ENCODE data around the gene MOCS1. TPM values are rescaled to one million over a fixed set of nuclear protein-coding genes. Genes with fewer than 3 reads are reported as not detected.

Gene MOCS1
- total RNA-seq, 1 donor from 2014 or later, result 29.3 TPM

GRCh38 chr6:39876826-39877225, 57.4 kb downstream of the MOCS1 start:
- no peak overlapping the region for H3K27ac ChIP-seq
- H3K4me3 ChIP-seq, result no peak overlapping the region
- no peaks in the 10 kb centered on the region for H3K27me3 ChIP-seq
- peaks cover under 1% of the 10 kb centered on the region for H3K4me1 ChIP-seq
- H3K9me3 ChIP-seq, result no peaks in the 10 kb centered on the region
- DNase-seq, result no peak
- TF ChIP-seq CTCF (IDR thresholded peaks at IDR 0.05), result no peak
- H3K36me3 ChIP-seq, result peaks cover 38% of the 10 kb centered on the region
- intact Hi-C loops (cut with DNase I), result no loop called here
- ATAC-seq, result no peak

- no peak for ATAC-seq
- Histone ChIP-seq H3K9me3 (no peaks in the 10 kb centered on the region), H3K27ac (no peak overlapping the region), H3K4me3 (no peak overlapping the region), H3K27me3 (no peaks in the 10 kb centered on the region), H3K4me1 (no peaks in the 10 kb centered on the region), H3K36me3 (peaks cover 42% of the 10 kb centered on the region)
- TF ChIP-seq CTCF (IDR thresholded peaks at IDR 0.05), result no peak
- intact Hi-C loops (cut with DNase I), result no loop called here
- no peak for DNase-seq
Observed at GRCh38 chr6:39876111-39876510, 58.2 kb downstream of the MOCS1 start.

- DNase-seq, result no peak
- Histone ChIP-seq H3K27ac (no peak overlapping the region), H3K27me3 (no peaks in the 10 kb centered on the region), H3K36me3 (peaks cover 46% of the 10 kb centered on the region), H3K4me3 (no peak overlapping the region), H3K4me1 (no peaks in the 10 kb centered on the region), H3K9me3 (no peaks in the 10 kb centered on the region)
- intact Hi-C loops (cut with DNase I), result no loop called here
- TF ChIP-seq CTCF (IDR thresholded peaks at IDR 0.05), result no peak
- no peak for ATAC-seq
Observed at GRCh38 chr6:39873439-39873838, 60.8 kb downstream of the MOCS1 start.

DNA sequence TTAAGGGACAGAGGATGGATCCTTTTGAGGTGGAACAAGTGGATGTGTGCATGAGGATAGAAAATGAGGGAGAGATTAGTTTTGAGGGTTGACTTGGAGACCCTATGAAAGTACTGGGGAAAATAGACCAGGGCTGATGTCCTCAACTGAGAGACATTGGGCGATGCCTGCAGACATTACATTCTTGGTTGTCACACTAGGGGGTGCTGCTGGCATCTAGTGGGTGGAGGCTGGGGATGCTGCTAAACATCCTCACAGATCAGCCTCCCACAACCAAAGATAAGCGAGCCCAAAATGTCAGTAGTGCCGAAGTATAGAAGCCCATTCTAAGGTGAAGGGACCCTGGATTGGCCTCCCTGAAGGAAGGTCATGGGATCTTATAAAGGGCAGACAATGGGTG, 63.3 kb downstream of the MOCS1 start:
- intact Hi-C loops (cut with DNase I), result no loop called here
- peaks cover 54% of the 10 kb centered on the region for H3K36me3 ChIP-seq
- no peak overlapping the region for H3K4me3 ChIP-seq
- ATAC-seq (no peak), DNase-seq (no peak)
- TF ChIP-seq CTCF (IDR thresholded peaks at IDR 0.05), result no peak
- H3K27ac ChIP-seq, result no peak overlapping the region
- no peaks in the 10 kb centered on the region for H3K27me3 ChIP-seq
- H3K4me1 ChIP-seq, result no peaks in the 10 kb centered on the region
- H3K9me3 ChIP-seq, result no peaks in the 10 kb centered on the region

DNA sequence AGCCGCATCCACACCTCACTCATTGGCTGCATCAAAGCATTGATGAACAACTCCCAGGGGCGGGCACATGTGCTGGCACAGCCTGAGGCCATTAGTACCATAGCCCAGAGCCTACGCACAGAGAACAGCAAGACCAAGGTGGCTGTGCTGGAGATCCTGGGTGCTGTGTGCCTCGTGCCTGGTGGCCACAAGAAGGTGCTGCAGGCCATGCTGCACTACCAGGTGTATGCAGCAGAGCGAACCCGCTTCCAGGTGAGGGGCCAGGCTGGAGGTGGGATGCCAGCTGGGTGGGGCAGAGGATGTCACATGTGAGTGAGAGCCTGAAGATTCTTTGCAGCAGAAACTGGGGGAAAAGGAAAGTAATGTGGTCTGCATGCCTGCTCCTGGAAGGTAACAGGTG, 66.7 kb downstream of the MOCS1 start:
- DNase-seq (no peak), ATAC-seq (no peak)
- no peaks in the 10 kb centered on the region for H3K27me3 ChIP-seq
- H3K27ac ChIP-seq, result no peak overlapping the region
- peaks cover 27% of the 10 kb centered on the region for H3K36me3 ChIP-seq
- H3K9me3 ChIP-seq, result no peaks in the 10 kb centered on the region
- intact Hi-C loops (cut with DNase I), result no loop called here
- TF ChIP-seq CTCF (IDR thresholded peaks at IDR 0.05), result no peak
- no peak overlapping the region for H3K4me3 ChIP-seq
- H3K4me1 ChIP-seq, result no peaks in the 10 kb centered on the region
